GM23338 (cell line): ENCODE data around the gene TRIM54. TPM values are rescaled to one million over a fixed set of nuclear protein-coding genes. Genes with fewer than 3 reads are reported as not detected.
A peak's percentile ranks its signal among the peaks of the same experiment; 100 is the strongest.

Experiments used
- ATAC-seq: fragments of 200-7000 bp; cut with Tn5 transposase; 3 replicates; pipeline ENCODE4 v1.9.1; 2020
- DNase-seq: peaks from one replicate; pipeline ENCODE4 v3.0.0-alpha.2; 2015; ENCODE audit warnings: low spot score
- H2AFZ ChIP-seq: fragments of 200-600 bp; sonication (generic); 2 replicates; pipeline ENCODE4 v1.8.0; 2016; ENCODE audit warnings: antibody characterized with exemption, mild to moderate bottlenecking, moderate library complexity
- H3F3A ChIP-seq: fragments of 200-600 bp; sonication (generic); replicated peaks from 2 replicates; pipeline ENCODE4 v1.8.0; 2017; ENCODE audit warnings: antibody characterized with exemption, mixed run types, low read depth
- H3K27ac ChIP-seq: fragments of 200-600 bp; sonication (generic); 2 replicates; pipeline ENCODE4 v1.6.1; 2016; ENCODE audit warnings: low read depth
- H3K27me3 ChIP-seq: fragments of 200-600 bp; sonication (generic); 2 replicates; pipeline ENCODE4 v1.8.0; 2016; ENCODE audit warnings: mild to moderate bottlenecking, mixed run types, moderate library complexity; ENCODE audit not compliant: insufficient read depth
- H3K36me3 ChIP-seq: fragments of 200-600 bp; sonication (generic); 2 replicates; pipeline ENCODE4 v1.8.0; 2016; ENCODE audit warnings: mild to moderate bottlenecking; ENCODE audit not compliant: insufficient read depth
- H3K4me1 ChIP-seq: fragments of 200-600 bp; sonication (generic); 2 replicates; pipeline ENCODE4 v1.8.0; 2016; ENCODE audit warnings: mild to moderate bottlenecking, moderate library complexity; ENCODE audit not compliant: insufficient read depth
- H3K4me2 ChIP-seq: fragments of 200-600 bp; sonication (generic); 2 replicates; pipeline ENCODE4 v1.7.1; 2017; ENCODE audit warnings: mixed run types
- H3K4me3 ChIP-seq: fragments of 200-600 bp; sonication (generic); 2 replicates; pipeline ENCODE4 v1.6.1; 2016; ENCODE audit warnings: mixed run types
- H3K79me2 ChIP-seq: fragments of 200-600 bp; sonication (generic); replicated peaks from 2 replicates; pipeline ENCODE4 v1.8.0; 2017; ENCODE audit warnings: mild to moderate bottlenecking; ENCODE audit not compliant: insufficient read depth
- H3K9me2 ChIP-seq: fragments of 200-600 bp; sonication (generic); 2 replicates; pipeline ENCODE4 v1.8.0; 2017; ENCODE audit not compliant: insufficient read depth
- H4K20me1 ChIP-seq: fragments of 200-600 bp; sonication (generic); replicated peaks from 2 replicates; pipeline ENCODE4 v1.8.0; 2017; ENCODE audit warnings: mild to moderate bottlenecking; ENCODE audit not compliant: insufficient read depth
- H3K27ac Mint-ChIP-seq: 2 replicates; pipeline ENCODE4 v1.8.0; 2020; ENCODE audit warnings: inconsistent platforms, mild to moderate bottlenecking, moderate library complexity, mixed read lengths
- H3K27me3 Mint-ChIP-seq: 3 replicates; pipeline ENCODE4 v1.8.0; 2022; ENCODE audit warnings: low read depth, mild to moderate bottlenecking, moderate library complexity, mixed read lengths, inconsistent platforms; ENCODE audit not compliant: insufficient read depth, poor library complexity
- H3K36me3 Mint-ChIP-seq: 3 replicates; pipeline ENCODE4 v1.8.0; 2021; ENCODE audit warnings: low read depth, mild to moderate bottlenecking, inconsistent platforms, moderate library complexity, mixed read lengths
- H3K4me1 Mint-ChIP-seq: 3 replicates; pipeline ENCODE4 v1.8.0; 2020; ENCODE audit warnings: mild to moderate bottlenecking, inconsistent platforms, mixed read lengths
- H3K4me3 Mint-ChIP-seq: 3 replicates; pipeline ENCODE4 v1.8.0; 2021; ENCODE audit warnings: moderate library complexity, mild to moderate bottlenecking, inconsistent platforms, mixed read lengths
- H3K9me3 Mint-ChIP-seq: 3 replicates; pipeline ENCODE4 v1.8.0; 2020; ENCODE audit warnings: moderate library complexity, mild to moderate bottlenecking, inconsistent platforms, mixed read lengths
- CREB1 ChIP-seq: fragments of 250-450 bp; sonication (Bioruptor Pico); IDR thresholded peaks from 2 replicates; pipeline ENCODE4 v1.5.0; 2020; ENCODE audit warnings: low read depth, mild to moderate bottlenecking, moderate library complexity
- ETS1 ChIP-seq: IDR thresholded peaks from 2 replicates; pipeline ENCODE4 v1.6.1; 2016; ENCODE audit warnings: antibody characterized with exemption
- EZH2 ChIP-seq: fragments of 200-600 bp; sonication (generic); IDR thresholded peaks from one replicate; pipeline ENCODE4 v1.8.0; 2017; ENCODE audit warnings: antibody characterized with exemption, mild to moderate bottlenecking, low read depth; ENCODE audit not compliant: unreplicated experiment
- EZH2phosphoT487 ChIP-seq: fragments of 200-600 bp; sonication (generic); IDR thresholded peaks from one replicate; pipeline ENCODE4 v1.8.1; 2018; ENCODE audit warnings: antibody characterized with exemption; ENCODE audit not compliant: unreplicated experiment
- JUNB ChIP-seq: IDR thresholded peaks from one replicate; pipeline ENCODE4 v1.6.1; 2016; ENCODE audit warnings: antibody characterized with exemption; ENCODE audit not compliant: unreplicated experiment
- NANOG ChIP-seq: IDR thresholded peaks from 2 replicates; pipeline ENCODE4 v1.6.1; 2016; ENCODE audit warnings: antibody characterized with exemption, borderline replicate concordance
- POLR2AphosphoS5 ChIP-seq: IDR thresholded peaks from 2 replicates; pipeline ENCODE4 v1.6.1; 2016; ENCODE audit warnings: antibody characterized with exemption, low read depth
- REST ChIP-seq: IDR thresholded peaks from one replicate; pipeline ENCODE4 v1.6.1; 2018; ENCODE audit warnings: antibody characterized with exemption; ENCODE audit not compliant: unreplicated experiment
- STAT1 ChIP-seq: IDR thresholded peaks from one replicate; pipeline ENCODE4 v1.6.1; 2016; ENCODE audit warnings: antibody characterized with exemption; ENCODE audit not compliant: unreplicated experiment
- ZNF114 ChIP-seq: fragments of 250-450 bp; sonication (Bioruptor Pico); IDR thresholded peaks from 2 replicates; pipeline ENCODE4 v1.5.0; 2020; ENCODE audit warnings: mild to moderate bottlenecking, moderate library complexity
- ZNF331 ChIP-seq: fragments of 250-450 bp; sonication (Bioruptor Pico); IDR thresholded peaks from 2 replicates; pipeline ENCODE4 v1.5.0; 2020; ENCODE audit warnings: low read depth, mild to moderate bottlenecking, moderate library complexity
- ZNF462 ChIP-seq: fragments of 250-450 bp; sonication (Bioruptor Pico); IDR thresholded peaks from 2 replicates; pipeline ENCODE4 v1.5.0; 2020; ENCODE audit warnings: mild to moderate bottlenecking, moderate library complexity
- polyA plus RNA-seq: library from polyadenylated mRNA; unstranded; fragments of >200 nt; fragmentation: Nextera tagmentation; extraction: Ambion mirVana; gene quantifications from 2 replicates; pipeline ENCODE4 v1.2.1, GENCODE V29; 2016
- total RNA-seq: library from RNA; depleted of rRNA; stranded (reverse); fragments of >200 nt; shearing (Covaris generic); gene quantifications from 2 replicates; pipeline ENCODE4 v1.2.3, GENCODE V29; 2014
- TF ChIP-seq, protein P1 (sequence below), 2 experiments: fragments of 200-600 bp in 1 of 2; sonication (generic) in 1 of 2; conservative IDR thresholded peaks; 2 replicates each; pipeline versions ENCODE4 v1.5.1 to v1.6.1; 2016 to 2017; ENCODE audit warnings: antibody characterized with exemption in 2 of 2, low read depth in 2 of 2, mild to moderate bottlenecking in 2 of 2, moderate library complexity in 1 of 2

Gene TRIM54
- total and polyA plus RNA-seq, 2 experiments from 2014 or later = 1.6 to 3.3 TPM

DNA sequence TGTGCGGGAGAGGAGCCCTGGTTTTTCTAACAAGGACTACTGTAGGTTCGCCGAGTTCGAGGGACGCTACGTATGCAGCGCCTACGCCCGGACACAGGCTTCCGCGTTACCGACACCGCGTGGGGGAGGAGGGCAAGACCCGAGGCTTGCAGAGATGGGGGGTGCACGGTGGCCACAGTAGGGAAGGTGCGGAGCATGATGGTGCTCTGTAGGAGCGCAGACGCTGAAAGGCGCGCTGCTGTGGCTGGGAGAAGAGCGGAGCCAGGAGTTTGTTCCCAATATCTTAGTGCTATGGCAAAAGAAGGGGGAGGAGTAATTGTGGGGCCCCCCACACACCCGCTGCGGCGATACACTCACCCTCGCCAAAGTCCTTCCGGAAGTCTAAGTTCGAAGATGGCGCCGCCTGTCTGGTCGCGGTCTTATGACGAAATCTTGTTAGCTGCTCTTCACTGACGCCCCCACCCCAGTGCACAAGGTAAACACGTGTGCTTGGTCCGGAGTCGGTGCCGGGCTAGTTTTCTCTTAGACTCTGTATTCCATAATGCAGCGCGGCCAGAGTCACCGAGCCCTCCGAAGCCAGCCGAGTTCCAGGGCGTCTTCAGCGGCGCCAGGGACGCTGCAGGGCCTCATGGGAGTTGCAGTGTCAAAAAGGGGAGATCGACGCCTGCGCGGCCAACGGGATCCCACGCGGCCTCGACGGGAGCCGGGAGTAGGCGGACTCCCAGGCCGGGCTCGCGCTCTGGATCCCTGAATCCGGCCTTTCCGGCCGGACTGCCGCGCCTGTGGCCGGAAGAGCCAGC, 74.4 kb downstream of the TRIM54 start, which contains the start of gene GTF3C2:
GTF3C2 (minus strand) TSS at position 383 of the 800 bp plus-strand sequence. CDS start 13,210 bp downstream, outside the sequence.
- peaks cover 37% of the 10 kb centered on the region for H3K4me1 Mint-ChIP-seq
- H3K4me1 ChIP-seq = peaks cover 49% of the 10 kb centered on the region
- peak within 1 kb of the TSS; percentile 97 for H3K27ac ChIP-seq
- peak within 1 kb of the TSS; percentile 99 for H3K27ac Mint-ChIP-seq
- H3K9me3 Mint-ChIP-seq = peaks cover 12% of the 10 kb centered on the region
- H3K36me3 Mint-ChIP-seq = peaks cover 28% of the 10 kb centered on the region
- TF ChIP-seq, protein P1, sequence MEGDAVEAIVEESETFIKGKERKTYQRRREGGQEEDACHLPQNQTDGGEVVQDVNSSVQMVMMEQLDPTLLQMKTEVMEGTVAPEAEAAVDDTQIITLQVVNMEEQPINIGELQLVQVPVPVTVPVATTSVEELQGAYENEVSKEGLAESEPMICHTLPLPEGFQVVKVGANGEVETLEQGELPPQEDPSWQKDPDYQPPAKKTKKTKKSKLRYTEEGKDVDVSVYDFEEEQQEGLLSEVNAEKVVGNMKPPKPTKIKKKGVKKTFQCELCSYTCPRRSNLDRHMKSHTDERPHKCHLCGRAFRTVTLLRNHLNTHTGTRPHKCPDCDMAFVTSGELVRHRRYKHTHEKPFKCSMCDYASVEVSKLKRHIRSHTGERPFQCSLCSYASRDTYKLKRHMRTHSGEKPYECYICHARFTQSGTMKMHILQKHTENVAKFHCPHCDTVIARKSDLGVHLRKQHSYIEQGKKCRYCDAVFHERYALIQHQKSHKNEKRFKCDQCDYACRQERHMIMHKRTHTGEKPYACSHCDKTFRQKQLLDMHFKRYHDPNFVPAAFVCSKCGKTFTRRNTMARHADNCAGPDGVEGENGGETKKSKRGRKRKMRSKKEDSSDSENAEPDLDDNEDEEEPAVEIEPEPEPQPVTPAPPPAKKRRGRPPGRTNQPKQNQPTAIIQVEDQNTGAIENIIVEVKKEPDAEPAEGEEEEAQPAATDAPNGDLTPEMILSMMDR (conservative IDR thresholded peaks at IDR 0.05; ENCODE audit: low read depth in 2 of 2) = no peak
- TF ChIP-seq JUNB (no peak), CREB1 (CRISPR knock-in tag) (peak; percentile 96), EZH2 (no peak), NANOG (no peak), EZH2phosphoT487 (no peak), REST (no peak), POLR2AphosphoS5 (peak; percentile 47; the same call in 1 of the 2 replicates), ZNF462 (no peak), ZNF114 (no peak), ZNF331 (CRISPR knock-in tag) (no peak), ETS1 (peak; percentile 83), STAT1 (no peak)
- H3K27me3 ChIP-seq = no peaks in the 10 kb centered on the region
- ATAC-seq = peak; percentile 90
- H3K4me3 ChIP-seq = peak within 1 kb of the TSS; percentile 71
- peak within 1 kb of the TSS; percentile 96 for H3K4me3 Mint-ChIP-seq
- peaks cover 13% of the 10 kb centered on the region for H3F3A ChIP-seq
- H2AFZ ChIP-seq = peak within 1 kb of the TSS; percentile 66; the same call in 1 of the 2 replicates
- no peaks in the 10 kb centered on the region for H3K36me3 ChIP-seq
- peaks cover 59% of the 10 kb centered on the region for H3K79me2 ChIP-seq
- peaks cover 25% of the 10 kb centered on the region for H4K20me1 ChIP-seq
- peaks cover 3% of the 10 kb centered on the region for H3K9me2 ChIP-seq
- peak; percentile 100 for DNase-seq
- H3K27me3 Mint-ChIP-seq = peaks cover 9% of the 10 kb centered on the region
- peak within 1 kb of the TSS; percentile 85 for H3K4me2 ChIP-seq
